Measurements from ENCODE around the gene ITPR2.

ITPR2 gene

GRCh38 chr12:26818636-26819035 lies 14.4 kb downstream of the ITPR2 start:
- peaks cover 59% of the 10 kb centered on the region for H3K79me2 ChIP-seq (ENCODE audit: insufficient read depth, low read length)
- no peak overlapping the region for H3K4me2 ChIP-seq (ENCODE audit: low read length)
- H3F3A ChIP-seq (ENCODE audit: insufficient read depth, low read length) = no peaks in the 10 kb centered on the region; the same call in 1 of the 2 replicates
- no peaks in the 10 kb centered on the region for H4K20me1 ChIP-seq (ENCODE audit: insufficient read depth, low read length)
- H3K36me3 ChIP-seq (ENCODE audit: insufficient read depth, low read length) = peaks cover 15% of the 10 kb centered on the region; the same call in 1 of the 2 replicates
- no peaks in the 10 kb centered on the region for H3K27me3 ChIP-seq (ENCODE audit: insufficient read depth, low read length)
- H3K9me2 ChIP-seq (ENCODE audit: low read depth, low read length) = no peaks in the 10 kb centered on the region
- no peak for TF ChIP-seq EZH2 (IDR thresholded peaks at IDR 0.05; ENCODE audit: borderline replicate concordance, low read length)
- TF ChIP-seq, protein P1, sequence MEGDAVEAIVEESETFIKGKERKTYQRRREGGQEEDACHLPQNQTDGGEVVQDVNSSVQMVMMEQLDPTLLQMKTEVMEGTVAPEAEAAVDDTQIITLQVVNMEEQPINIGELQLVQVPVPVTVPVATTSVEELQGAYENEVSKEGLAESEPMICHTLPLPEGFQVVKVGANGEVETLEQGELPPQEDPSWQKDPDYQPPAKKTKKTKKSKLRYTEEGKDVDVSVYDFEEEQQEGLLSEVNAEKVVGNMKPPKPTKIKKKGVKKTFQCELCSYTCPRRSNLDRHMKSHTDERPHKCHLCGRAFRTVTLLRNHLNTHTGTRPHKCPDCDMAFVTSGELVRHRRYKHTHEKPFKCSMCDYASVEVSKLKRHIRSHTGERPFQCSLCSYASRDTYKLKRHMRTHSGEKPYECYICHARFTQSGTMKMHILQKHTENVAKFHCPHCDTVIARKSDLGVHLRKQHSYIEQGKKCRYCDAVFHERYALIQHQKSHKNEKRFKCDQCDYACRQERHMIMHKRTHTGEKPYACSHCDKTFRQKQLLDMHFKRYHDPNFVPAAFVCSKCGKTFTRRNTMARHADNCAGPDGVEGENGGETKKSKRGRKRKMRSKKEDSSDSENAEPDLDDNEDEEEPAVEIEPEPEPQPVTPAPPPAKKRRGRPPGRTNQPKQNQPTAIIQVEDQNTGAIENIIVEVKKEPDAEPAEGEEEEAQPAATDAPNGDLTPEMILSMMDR (IDR thresholded peaks at IDR 0.05; ENCODE audit: low read length) = no peak
- peaks cover 18% of the 10 kb centered on the region for H3K4me1 ChIP-seq (ENCODE audit: insufficient read depth, low read length, severe bottlenecking)
- no peak overlapping the region for H3K9ac ChIP-seq (ENCODE audit: low read length)
- no peaks in the 10 kb centered on the region for H3K9me3 ChIP-seq (ENCODE audit: low read length)
- no peak overlapping the region for H2AFZ ChIP-seq (ENCODE audit: low read length)
- H3K27ac ChIP-seq (ENCODE audit: low read depth, low read length, poor library complexity, severe bottlenecking) = no peak overlapping the region
- no peak overlapping the region for H3K4me3 ChIP-seq (ENCODE audit: low read depth, low read length, poor library complexity, severe bottlenecking)

- no peak overlapping the region for H3K4me2 ChIP-seq (ENCODE audit: low read length)
These were observed 14.8 kb downstream of the ITPR2 start for GRCh38 chr12:26818201-26818600.

GRCh38 chr12:26817183-26817591 lies 15.8 kb downstream of the ITPR2 start:
- Histone ChIP-seq H3F3A (ENCODE audit: insufficient read depth, low read length) (no peaks in the 10 kb centered on the region; the same call in 1 of the 2 replicates), H3K4me2 (ENCODE audit: low read length) (no peak overlapping the region), H4K20me1 (ENCODE audit: insufficient read depth, low read length) (no peaks in the 10 kb centered on the region), H3K9me2 (ENCODE audit: low read depth, low read length) (no peaks in the 10 kb centered on the region), H3K9me3 (ENCODE audit: low read length) (no peaks in the 10 kb centered on the region), H3K4me1 (ENCODE audit: insufficient read depth, low read length, severe bottlenecking) (peaks cover 18% of the 10 kb centered on the region), H3K4me3 (ENCODE audit: low read depth, low read length, poor library complexity, severe bottlenecking) (no peak overlapping the region), H3K27me3 (ENCODE audit: insufficient read depth, low read length) (no peaks in the 10 kb centered on the region), H3K9ac (ENCODE audit: low read length) (no peak overlapping the region), H2AFZ (ENCODE audit: low read length) (no peak overlapping the region), H3K27ac (ENCODE audit: low read depth, low read length, poor library complexity, severe bottlenecking) (no peak overlapping the region), H3K79me2 (ENCODE audit: insufficient read depth, low read length) (peaks cover 44% of the 10 kb centered on the region), H3K36me3 (ENCODE audit: insufficient read depth, low read length) (peaks cover 20% of the 10 kb centered on the region; the same call in 1 of the 2 replicates)
- TF ChIP-seq, protein P1 (IDR thresholded peaks at IDR 0.05; ENCODE audit: low read length) = no peak
- TF ChIP-seq EZH2 (IDR thresholded peaks at IDR 0.05; ENCODE audit: borderline replicate concordance, low read length) = no peak

More at GRCh38 chr12:26818201-26818600, 14.8 kb downstream of the ITPR2 start:
- H3K4me1 ChIP-seq (ENCODE audit: insufficient read depth, low read length, severe bottlenecking) = peaks cover 18% of the 10 kb centered on the region
- H3K9ac ChIP-seq (ENCODE audit: low read length) = no peak overlapping the region
- no peak overlapping the region for H3K4me3 ChIP-seq (ENCODE audit: low read depth, low read length, poor library complexity, severe bottlenecking)
- H3K9me2 ChIP-seq (ENCODE audit: low read depth, low read length) = no peaks in the 10 kb centered on the region
- peaks cover 54% of the 10 kb centered on the region for H3K79me2 ChIP-seq (ENCODE audit: insufficient read depth, low read length)
- H3K27ac ChIP-seq (ENCODE audit: low read depth, low read length, poor library complexity, severe bottlenecking) = no peak overlapping the region
- no peak for TF ChIP-seq EZH2 (IDR thresholded peaks at IDR 0.05; ENCODE audit: borderline replicate concordance, low read length)
- no peaks in the 10 kb centered on the region; the same call in 1 of the 2 replicates for H3F3A ChIP-seq (ENCODE audit: insufficient read depth, low read length)
- no peaks in the 10 kb centered on the region for H3K27me3 ChIP-seq (ENCODE audit: insufficient read depth, low read length)
- H3K36me3 ChIP-seq (ENCODE audit: insufficient read depth, low read length) = peaks cover 19% of the 10 kb centered on the region; the same call in 1 of the 2 replicates
- H2AFZ ChIP-seq (ENCODE audit: low read length) = no peak overlapping the region
- H3K9me3 ChIP-seq (ENCODE audit: low read length) = no peaks in the 10 kb centered on the region
- H4K20me1 ChIP-seq (ENCODE audit: insufficient read depth, low read length) = no peaks in the 10 kb centered on the region

DNA sequence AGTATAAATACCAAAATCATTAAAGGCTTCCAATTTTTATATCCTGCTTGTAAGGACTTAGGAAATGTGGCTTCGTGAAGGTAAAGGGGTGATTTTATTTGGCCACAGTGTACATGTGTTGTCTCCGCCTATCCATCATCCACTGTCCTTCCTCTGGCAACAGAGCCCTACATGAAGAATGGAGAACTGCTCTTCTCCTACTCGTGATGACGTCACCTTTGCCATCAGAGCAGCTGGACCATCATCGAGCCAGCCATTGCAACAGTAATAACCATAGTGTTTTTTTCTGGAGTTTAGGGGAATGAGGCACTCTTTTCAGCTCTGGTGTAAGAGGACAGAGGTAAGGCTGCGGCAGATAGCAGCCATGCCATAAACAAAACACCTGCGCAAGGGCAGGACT lies 19.2 kb downstream of the ITPR2 start:
- Histone ChIP-seq H3K4me3 (ENCODE audit: low read depth, low read length, poor library complexity, severe bottlenecking) (no peak overlapping the region), H3K27me3 (ENCODE audit: insufficient read depth, low read length) (no peaks in the 10 kb centered on the region), H2AFZ (ENCODE audit: low read length) (no peak overlapping the region), H3K27ac (ENCODE audit: low read depth, low read length, poor library complexity, severe bottlenecking) (no peak overlapping the region), H3K9me2 (ENCODE audit: low read depth, low read length) (no peaks in the 10 kb centered on the region), H3K36me3 (ENCODE audit: insufficient read depth, low read length) (peaks cover 20% of the 10 kb centered on the region; the same call in 1 of the 2 replicates), H3K79me2 (ENCODE audit: insufficient read depth, low read length) (peaks cover 11% of the 10 kb centered on the region), H3K4me1 (ENCODE audit: insufficient read depth, low read length, severe bottlenecking) (peaks cover 8% of the 10 kb centered on the region), H3F3A (ENCODE audit: insufficient read depth, low read length) (no peaks in the 10 kb centered on the region; the same call in 1 of the 2 replicates), H4K20me1 (ENCODE audit: insufficient read depth, low read length) (no peaks in the 10 kb centered on the region), H3K9ac (ENCODE audit: low read length) (no peak overlapping the region), H3K9me3 (ENCODE audit: low read length) (no peaks in the 10 kb centered on the region), H3K4me2 (ENCODE audit: low read length) (no peak overlapping the region)
- no peak for TF ChIP-seq EZH2 (IDR thresholded peaks at IDR 0.05; ENCODE audit: borderline replicate concordance, low read length)
- TF ChIP-seq, protein P1 (IDR thresholded peaks at IDR 0.05; ENCODE audit: low read length) = no peak

All from OCI-LY1 (cell line).